HG03196 (cell line): ENCODE data around the gene MYO10.

ENCODE experiments used
- ATAC-seq: cut with Tn5 transposase; IDR thresholded peaks from one replicate; pipeline ENCODE4 v1.9.1; 2021; ENCODE audit not compliant: unreplicated experiment

The MYO10 gene

GRCh38 chr5:16826379-16827125 lies 109.5 kb downstream of the MYO10 start:
- ATAC-seq, result no peak

DNA sequence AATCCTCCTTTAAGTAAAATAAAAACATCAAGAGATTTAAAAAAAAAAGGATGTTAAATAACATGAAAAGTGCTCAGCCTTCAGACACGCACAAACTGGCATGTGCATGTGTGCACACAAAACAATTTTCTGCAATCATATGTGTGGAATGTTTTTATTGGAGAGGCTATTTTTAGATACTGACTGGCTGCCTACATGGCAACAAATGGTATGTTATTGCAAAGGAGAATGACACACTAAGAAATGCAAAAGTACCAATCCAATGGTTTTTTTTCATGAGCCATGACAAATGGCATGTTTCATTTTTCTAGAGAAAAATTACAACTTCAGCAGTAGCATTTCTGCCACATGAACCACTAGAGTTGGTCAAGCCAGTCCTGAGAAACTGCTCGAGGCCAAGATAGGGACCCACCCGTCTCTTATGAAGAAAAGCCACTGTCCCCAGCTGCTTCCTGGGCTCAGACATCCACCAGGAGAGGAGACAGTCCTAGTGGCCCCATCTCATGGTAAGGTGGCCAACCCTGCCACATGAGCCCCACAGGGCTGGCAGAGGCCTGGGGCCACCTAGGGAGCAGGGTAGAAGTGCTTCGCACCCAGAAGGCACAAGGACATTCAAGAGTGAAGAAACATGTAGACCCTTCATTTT lies 116.4 kb downstream of the MYO10 start:
- no peak for ATAC-seq

DNA sequence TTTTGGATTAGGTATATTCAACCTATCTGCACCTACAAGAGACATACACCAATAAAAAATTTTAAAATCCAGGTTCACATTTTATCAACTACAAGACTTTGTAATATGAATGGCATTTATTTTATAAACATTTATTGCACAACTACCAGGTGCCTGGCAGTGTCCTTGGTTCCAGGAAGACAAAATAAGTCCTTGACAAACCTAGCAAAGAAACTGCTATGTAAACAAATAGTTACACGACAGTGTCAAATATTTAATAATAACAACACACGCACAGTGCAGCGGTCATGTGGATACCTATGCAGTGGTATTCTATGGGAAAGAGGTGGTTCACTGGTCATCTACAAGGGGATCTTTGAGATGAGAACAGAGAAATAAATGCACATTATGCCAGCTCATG lies 120.7 kb downstream of the MYO10 start:
- ATAC-seq, result no peak

GRCh38 chr5:16812911-16813310 lies 123.2 kb downstream of the MYO10 start:
- no peak for ATAC-seq

- ATAC-seq, result no peak
These were observed 123.6 kb downstream of the MYO10 start for GRCh38 chr5:16812448-16812847.

DNA sequence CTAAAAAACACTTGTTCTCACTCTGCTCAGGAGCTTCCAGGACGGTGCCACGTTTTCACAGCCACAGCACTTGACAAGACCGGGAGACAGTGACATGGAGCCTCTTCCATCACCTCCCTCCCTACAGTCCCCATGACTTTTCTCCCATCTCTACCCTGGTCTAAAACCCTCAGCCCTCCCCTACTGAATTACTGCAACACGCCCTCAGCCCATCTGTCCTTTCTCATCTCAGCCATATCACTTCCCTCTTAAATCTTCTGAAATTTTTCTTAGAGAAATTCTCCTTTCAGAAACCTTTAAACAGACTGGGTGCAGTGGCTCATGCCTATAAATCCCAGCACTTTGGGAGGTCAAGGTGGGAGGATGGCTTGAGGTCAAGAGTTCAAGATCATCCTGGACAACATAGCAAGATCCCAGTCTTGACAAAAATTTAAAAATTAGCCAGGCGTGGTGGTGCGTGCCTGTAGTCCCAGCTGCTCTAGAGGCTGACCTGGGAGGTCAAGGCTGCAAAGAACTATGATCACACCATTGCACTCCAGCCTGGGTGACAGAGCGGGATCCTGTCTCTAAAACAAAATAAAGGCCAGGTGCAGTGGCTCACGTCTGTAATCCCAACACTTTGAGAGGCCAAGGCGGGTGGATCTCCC lies 125.8 kb downstream of the MYO10 start:
- no peak for ATAC-seq

GRCh38 chr5:16809395-16810207 lies 126.5 kb downstream of the MYO10 start:
- ATAC-seq, result no peak

- ATAC-seq, result no peak
These were observed 127.1 kb downstream of the MYO10 start for GRCh38 chr5:16809010-16809394.

GRCh38 chr5:16808021-16808420 lies 128.1 kb downstream of the MYO10 start:
- no peak for ATAC-seq

DNA sequence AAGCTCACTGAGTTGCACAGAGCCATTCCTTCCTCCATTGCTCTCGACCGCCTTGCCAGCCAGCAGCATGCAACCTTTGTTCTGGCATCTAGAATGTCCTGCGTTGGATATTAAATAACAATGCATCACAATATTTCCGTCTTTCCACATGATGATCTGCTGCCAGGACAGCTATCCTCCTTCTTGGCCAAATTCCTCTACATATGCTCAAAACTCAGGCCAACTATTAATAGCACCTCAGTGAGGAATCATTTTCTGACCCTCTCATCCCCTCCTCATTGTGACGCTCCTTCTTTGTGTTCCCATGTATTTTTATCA lies 128.6 kb downstream of the MYO10 start:
- no peak for ATAC-seq

DNA sequence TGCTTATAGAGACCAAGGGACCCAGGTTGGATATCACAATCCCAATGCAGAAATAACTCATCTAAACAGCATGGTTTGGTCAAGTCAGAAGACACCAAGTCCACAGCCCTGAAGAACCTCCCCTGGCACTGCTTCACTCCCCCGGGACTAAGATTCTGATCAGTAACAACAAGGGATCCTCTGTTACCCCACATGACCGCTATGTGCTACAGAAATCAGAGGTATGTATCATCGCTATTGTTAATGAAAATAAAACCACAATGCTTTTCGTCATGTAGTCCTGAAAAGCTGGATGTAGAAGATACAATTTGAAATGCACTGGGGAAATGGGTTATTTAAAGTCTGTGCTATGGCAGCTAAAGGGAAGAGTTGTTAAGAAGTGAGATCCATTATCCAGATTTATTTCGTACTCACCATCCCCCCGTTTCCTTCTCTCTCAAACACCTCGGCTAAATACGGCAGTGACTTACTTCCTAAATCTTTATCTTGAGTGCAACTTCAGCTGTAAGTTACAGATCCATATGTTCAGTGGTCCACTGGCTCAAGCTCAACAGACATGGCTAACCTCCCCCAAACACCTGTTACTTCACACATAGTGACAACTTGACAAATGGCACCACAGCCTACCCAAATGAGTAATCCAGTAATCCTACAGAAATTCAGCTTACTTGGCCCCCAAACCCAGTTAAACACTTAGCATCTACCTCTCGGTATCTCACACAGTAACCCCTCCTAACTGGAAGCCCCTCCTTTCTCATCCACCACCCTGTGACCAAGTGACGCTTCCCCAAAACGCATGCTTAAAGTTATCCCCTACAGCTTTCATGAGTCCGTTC lies 129.2 kb downstream of the MYO10 start:
- no peak for ATAC-seq

DNA sequence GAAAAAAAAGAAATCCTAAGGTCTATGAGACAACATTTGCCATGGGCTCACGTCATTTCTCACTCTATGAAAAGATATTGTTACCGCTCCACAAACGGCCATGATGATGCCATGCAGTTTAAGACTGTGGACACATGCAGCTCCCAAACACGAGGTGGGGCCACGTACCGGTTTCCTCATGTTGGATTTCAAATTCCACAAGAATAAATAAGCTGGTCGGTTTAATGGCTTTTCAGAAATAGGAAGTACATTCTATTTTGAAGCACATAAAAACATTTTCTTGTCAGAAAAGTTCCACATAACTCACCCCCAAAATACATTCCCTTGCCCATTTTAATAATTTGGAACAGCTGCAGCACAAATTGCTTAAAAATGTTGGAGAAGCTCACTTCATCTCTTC lies 130.6 kb downstream of the MYO10 start:
- no peak for ATAC-seq

DNA sequence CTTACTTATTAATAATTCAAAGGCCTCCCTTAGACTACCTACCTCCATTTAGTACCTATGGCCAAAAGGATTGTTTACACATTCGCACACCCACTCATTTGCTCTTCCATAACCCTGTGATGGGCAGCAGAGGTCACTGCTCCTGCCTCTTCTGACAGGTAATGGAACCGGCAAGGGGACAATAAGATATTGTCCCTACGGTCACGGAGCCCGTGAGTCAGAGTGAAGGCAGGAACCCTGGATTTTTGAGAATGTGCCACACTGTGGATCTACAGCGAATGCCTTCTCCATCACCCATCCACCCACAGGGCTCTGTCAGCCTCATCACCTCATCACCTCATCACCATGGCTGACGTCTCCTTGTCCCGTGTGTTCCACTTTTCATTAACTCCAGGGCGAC lies 132.3 kb downstream of the MYO10 start:
- ATAC-seq, result no peak

DNA sequence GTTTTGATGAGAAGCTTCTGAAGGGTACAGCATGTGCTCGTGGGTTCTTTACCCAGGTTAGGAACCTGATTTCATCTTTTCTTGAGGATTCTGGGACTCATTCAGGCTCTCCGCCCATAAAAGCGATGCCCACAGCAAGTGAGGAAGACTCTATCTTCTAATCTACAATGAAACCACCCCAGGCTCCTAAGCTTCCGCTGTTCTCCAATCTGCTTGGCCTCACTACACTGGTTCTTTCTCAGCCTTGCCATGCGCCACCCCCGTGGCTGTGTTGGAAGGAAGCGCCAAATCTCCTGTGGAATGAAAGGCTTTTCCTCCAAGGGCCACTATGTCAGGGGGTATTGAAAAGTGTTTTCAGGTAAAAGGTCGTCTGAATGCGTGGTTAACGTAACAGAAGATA lies 135.6 kb downstream of the MYO10 start:
- ATAC-seq, result no peak

GRCh38 chr5:16799796-16800195 lies 136.3 kb downstream of the MYO10 start:
- no peak for ATAC-seq

- no peak for ATAC-seq
These were observed 138.1 kb downstream of the MYO10 start for GRCh38 chr5:16797951-16798350.

DNA sequence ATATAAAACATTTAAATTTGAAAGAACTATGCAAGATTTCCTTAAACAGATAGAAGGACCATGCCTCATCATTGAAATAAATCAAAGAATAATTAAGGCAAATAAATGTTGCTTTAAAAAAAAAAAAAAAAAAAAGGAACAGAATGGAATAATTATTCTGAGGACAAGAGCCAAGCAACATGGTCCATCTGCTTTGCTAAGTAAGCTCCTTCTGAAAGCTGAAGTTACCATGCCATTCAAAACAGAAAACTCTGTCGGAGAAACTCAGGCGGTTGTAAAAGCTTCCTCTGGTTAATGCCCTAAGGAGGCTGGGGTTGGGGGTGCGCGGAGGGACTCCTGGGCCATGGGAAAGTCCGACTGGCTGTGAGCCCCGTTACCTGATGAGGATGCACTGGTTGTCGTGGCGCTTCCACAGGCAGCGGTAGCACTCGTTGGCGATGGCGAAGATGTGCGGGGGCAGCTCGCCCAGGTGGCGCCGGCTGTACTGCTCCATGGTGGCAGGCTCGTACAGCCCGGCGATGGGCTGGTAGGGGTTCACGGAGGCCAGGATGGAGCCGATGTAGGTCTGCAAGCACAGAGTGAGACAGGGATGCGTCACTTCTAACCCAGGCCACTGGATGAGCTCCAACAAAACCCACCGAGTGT lies 141.7 kb downstream of the MYO10 start:
- no peak for ATAC-seq

- no peak for ATAC-seq
These were observed 143.4 kb downstream of the MYO10 start for GRCh38 chr5:16792598-16793275.

DNA sequence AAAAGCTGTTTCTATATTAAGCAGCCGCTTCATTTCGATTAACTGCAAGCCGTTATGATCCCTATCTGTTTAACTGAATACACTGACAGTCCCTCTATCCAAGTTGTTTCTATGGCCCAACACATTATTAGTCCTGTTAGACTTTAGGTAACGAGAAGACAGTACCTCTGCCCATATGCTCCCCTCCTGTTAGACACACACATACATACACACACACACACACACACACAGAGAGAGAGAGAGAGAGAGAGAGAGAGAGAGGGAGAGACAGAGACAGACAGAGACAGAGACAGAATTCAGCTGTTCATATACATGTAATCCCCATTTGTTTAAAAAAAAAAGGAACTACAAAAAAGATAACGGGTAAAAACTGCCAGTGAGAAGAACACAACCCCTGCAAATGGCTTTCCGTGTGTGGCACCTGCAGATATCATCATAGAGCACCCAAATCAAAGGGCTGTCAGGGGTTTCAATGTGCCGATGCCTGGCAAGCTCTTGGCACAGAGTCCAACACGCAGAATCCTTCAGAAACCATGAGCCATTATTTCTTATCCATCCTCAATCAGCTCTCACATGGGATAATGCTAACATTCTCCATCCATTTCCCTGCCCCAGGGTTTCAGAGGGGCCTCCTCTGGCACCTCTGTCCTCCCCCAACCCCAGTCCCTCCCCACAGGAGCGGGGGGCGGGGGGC lies 144.0 kb downstream of the MYO10 start:
- no peak for ATAC-seq
